GM21515 (cell line): ENCODE measurements around the gene LCN15.
"Not testable (repeated sequence)": the region's sequence is repeated elsewhere in the genome, so short reads cannot be mapped to it uniquely, and the experiment has no call there.

ENCODE experiments used
- ATAC-seq: cut with Tn5 transposase; IDR thresholded peaks from one replicate; pipeline ENCODE4 v1.9.1; 2021; ENCODE audit not compliant: unreplicated experiment

The LCN15 gene

DNA sequence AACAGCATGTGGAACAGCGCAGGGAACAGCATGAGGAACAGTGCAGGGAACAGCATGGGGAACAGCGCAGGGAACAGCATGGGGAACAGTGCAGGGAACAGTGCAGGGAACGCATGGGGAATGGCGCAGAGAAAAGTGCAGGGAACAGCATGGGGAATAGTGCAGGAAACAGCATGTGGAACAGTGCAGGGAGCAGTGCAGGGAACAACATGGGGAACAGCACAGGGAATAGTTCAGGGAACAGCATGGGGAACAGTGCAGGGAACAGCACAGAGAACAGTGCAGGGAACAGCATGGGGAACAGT is 8.2 kb downstream of the LCN15 start:
- no peak for ATAC-seq

DNA sequence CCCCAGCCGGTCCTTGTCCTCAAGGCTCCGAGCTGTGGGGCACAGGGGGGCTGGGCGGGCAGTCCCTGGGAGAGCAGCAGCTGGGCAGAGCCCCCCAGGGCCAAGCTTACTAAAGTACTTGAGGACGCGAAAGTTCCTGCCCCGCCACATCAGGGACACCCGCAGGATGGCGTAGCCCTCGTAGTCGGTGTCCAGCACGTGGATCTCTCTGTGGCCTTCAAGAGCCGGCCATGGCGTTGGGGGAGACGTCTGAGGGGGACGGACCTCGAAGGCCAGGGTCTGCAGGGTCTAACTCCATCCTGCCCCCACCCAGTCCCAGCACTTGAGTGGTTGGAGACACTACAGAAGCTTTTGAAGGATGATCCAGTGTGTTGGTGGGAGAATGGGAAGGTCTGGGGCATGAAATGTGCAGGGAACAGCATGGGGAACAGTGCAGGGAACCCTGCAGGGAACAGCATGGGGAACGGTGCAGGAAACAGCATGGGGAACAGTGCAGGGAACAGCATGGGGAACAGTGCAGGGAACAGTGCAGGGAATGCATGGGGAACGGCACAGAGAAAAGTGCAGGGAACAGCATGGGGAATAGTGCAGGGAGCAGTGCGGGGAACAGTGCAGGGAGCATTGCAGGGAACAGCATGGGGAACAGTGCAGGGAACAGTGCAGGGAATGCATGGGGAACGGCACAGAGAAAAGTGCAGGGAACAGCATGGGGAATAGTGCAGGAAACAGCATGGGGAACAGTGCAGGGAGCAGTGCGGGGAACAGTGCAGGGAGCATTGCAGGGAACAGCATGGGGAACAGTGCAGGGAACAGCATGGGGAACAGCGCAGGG is 8.8 kb downstream of the LCN15 start:
- not testable (repeated sequence) for ATAC-seq

DNA sequence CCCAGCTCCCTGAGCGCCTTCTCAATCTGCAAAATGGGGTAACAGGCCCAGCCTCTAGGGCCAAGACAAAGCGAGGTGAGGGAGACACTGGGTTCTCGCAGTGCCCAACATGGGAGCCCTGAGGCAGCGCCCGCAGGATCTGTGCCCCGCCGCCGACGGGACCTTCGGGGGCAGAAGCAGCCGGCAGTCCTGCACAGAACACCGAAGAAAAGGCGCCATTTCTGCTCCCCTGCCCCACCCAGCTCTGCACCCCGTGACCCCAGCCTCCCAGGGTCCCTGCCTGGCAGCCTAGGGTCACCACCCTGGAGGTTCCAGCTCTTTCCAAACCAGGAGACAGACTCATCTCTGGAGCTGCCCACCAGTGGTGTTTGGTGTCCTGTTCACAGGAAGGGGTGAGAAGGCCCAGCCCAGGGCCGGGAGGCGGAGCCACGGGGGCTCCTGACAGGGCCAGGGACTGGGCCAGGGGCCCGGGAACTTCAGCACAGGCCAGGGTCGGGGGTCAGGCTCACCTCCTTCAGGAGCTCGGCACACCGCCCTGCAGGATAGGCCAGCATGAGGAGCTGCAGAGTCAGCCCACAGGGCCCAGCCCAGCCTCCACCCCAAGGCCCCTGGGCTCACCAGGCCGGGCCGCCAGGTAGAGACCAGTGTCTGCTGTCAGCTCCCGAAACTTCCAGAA is 9.6 kb downstream of the LCN15 start:
- ATAC-seq: no peak

DNA sequence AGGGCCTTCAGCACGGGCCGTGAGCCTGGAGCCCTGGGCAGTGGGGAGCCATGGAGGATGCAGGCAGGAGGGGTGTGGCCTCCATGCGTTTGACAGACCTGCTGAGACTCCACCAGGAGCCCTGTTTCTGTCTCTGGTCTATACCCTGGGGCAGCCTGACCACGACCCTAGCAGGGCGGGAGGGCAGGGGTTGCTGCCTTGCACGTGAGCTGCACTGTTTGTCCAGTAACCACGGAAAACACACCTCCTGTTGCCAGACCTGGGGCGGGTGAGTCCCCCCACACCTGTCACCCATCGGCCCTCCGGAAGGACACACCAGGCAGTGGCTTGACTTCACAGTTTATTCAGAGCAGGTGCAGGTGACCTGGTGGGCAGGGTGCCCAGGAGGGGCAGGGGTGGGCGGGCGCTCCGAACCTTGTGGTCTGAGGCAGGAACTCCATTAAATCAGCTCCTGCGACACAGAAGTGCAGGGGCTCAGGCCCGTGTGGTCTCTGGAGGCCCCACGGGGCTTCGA is 10.2 kb downstream of the LCN15 start:
- no peak for ATAC-seq

DNA sequence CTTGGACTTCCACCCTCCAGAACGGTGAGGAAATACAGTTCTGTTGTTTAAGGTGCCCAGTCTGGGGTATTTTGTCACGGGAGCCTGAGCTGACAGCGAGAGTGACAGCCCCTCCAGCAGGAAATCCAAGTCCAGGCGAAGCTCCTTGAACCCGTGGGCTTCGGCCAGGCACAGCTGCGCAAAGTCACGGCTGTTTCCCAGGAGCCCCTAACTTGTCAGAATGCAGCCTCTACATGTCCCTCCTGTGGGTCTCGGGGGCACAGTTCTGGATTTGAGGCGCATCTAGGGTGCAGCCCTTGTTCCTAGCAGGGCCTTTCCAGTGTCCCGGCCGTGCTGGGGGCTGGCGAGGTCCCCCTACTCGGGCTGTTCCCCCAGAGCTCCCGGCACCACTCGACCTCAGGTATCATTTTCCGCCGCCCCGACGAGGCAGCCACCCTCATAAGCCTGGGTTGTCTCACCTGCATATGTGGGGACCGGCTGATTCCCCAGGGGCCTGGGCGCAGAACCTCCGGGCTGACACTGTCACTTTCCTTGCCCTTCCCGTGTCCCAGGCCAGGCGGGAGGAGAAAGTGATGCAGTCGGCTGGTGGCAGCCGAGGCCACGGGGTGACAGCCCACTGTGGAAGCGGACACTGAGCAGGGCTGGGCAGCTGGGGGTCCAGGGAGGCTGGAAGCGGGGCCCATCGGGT is 10.8 kb downstream of the LCN15 start:
- no peak for ATAC-seq

DNA sequence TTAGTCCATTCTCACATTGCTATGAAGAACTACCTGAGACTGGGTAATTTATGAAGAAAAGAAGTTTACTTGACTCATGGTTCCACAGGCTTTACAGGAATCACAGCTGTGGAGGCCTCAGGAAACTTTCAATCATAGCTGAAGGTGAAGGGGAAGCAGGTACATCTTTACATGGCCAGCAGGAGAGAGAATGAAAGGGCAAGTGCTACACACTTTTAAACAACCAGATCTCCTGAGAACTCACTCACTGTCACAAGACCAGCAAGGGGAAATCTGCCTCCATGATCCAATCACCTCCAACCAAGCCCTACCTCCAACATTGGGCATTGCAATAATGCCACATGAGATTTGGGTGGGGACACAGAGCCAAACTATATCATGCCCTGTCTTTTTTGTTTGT is 12.5 kb downstream of the LCN15 start:
- no peak for ATAC-seq

DNA sequence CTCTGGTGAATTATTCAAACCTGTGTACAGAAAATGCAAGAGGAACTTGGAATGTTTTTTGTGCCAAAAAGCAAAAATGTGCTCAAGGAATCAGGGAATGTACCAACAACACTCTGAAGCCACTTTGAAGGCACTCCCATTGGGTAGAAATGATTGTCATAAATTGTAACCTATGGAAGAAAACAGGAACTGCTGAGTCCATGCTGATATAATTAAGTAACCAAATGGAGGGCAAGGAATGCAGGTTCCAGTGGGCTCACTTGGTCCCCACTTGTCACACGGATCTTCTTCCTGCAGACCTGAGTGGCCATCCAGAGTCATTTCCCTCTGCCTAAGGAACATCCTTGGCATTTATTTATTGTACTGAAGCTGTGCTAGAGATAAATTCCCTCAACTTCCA is 13.1 kb downstream of the LCN15 start:
- ATAC-seq: no peak

DNA sequence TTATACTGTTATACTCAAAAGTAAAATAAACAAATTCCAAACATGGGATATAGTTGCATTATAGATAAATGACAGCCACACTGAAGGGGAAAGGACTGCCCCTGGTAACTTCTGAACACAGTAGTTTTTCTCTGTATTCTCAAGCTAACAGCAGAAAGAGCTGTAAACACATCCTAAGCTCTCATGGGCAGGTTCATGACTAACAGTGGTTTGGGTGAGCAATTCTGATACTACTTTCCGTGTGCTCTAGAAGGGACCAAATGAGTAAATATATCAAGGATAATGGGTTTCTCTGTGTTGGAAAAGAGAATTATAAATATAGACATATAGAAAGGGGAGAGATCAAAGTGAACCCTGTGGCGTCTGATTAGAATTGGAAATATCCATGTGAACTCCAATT is 13.8 kb downstream of the LCN15 start:
- no peak for ATAC-seq

DNA sequence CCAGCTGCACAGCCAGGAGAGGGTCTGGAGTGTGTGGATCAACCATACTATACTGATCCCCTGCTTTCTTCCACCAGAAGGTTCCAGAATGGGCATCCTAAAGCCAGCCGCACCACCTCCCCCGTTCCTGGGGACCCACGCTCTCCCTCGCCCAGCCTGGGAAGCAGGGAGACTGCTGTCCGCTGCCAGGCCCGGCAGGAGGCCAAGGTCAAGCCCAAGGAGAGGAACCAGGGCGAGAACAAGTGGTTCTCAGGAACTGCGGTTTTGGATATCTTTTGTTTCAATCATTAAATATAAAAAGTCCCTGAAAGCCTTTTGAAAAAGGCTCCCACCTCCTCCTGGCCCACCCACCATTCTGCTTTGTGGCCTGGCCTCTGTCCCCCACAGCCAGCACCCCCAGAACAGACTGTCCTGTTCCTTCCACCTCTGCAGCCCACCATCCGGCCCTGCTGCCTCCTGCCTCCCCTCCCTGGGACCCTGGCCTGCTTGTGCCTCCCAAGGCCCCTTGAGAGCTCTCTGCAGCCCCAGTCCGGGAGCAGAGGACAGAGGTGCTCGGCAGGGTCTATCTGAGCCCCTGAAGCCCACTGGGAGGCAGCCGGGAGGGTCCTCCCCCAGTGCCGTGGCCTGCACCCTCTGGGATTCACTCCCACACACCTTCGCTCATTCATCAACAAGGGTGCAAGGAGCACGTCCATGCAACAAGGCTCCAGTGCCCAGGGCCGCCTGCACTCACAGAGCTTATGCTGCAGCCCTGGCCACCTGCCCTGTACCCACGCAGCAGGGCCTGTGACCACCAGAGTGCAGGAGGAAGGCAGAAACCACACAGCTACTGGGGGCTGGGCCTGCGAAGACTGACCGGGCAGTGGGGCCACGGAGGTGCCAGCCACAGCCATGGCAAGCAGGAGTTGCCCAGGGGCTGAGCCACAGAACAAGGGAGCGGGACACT is 15.4 kb downstream of the LCN15 start:
- no peak for ATAC-seq

DNA sequence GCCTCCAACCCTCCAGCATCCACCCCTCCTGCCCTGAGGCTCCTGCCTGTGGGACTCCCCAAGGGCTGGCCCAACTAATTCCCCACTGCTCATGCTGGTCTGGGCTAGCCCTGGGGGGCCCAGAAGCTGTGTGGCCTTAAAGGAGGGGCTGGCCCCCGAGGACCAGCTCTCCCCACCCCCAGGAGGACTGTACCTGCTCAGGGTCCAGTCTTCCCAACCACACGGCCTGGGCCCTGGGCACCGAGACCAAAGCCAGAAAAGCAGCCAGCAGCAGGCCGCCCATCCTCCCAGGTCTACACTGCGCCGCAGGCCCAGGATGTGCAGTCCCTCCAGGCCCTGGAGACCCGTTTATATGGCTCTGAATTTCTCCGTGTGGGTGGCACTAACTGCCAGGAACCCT is 16.1 kb downstream of the LCN15 start, which contains the start of gene LCN6:
Gene LCN6, minus strand, starts transcription at position 325 of the 400 bp plus-strand sequence. Its CDS starts 42 bp downstream, at position 283.
- ATAC-seq: no peak

DNA sequence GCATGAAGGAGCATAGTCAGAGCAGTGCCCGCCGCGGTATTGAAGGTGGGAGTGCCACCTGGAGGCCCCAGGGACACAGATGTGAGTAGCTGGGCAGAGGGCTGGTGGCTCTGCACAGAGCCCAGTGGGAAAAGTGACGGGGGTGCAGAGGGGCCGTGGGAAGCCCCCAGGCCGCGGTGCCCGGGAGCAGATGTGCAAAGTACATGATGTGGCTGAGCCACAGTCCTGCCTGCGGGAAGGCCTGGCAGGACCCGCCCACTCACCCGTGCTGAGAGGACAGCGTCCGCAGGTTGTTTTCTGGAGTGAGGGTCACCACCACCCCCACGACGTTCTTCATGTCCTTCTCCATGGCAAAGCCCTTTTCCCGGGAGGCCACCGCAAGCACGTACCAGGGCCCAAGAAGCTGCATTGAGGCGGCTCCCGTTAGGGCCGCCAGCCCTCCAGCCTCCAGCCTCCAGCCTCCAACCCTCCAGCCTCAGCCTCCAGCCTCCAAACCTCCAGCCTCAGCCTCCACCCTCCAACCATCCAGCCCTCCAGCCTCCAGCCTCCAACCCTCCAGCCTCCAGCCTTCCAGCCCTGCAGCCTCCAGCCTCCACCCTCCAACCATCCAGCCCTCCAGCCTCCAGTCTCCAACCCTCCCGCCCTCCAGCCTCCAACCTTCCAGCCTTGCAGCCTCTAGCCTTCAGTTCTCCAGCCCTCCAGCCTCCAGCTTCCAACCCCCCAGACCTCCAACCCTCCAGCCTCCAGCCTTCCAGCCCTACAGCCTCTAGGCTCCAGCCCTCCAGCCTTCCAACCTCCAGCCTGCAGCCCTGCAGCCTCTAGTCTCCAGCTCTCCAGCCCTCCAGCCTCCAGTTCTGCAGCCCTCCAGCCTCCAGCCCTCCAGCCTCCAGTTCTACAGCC is 16.9 kb downstream of the LCN15 start:
- no peak for ATAC-seq

DNA sequence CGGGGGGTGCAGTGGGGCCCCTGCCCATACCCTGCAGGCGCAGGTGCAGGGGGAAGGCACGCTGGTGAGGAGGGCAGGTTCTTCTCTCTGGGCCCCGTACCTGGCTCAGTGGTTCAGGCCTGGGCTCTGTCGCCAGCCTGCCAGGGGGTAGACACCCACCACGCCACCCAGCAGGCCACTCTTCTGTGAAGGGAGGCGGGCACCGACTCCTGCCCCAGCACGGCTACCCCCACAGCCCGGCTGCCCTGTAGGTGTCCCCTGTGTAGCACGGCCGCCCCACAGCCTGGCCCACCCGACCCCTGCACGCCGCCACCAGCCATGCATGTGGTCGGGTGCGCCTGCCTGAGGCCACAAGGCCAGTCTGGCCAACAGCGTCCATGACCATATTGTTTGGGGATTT is 17.7 kb downstream of the LCN15 start:
- no peak for ATAC-seq

DNA sequence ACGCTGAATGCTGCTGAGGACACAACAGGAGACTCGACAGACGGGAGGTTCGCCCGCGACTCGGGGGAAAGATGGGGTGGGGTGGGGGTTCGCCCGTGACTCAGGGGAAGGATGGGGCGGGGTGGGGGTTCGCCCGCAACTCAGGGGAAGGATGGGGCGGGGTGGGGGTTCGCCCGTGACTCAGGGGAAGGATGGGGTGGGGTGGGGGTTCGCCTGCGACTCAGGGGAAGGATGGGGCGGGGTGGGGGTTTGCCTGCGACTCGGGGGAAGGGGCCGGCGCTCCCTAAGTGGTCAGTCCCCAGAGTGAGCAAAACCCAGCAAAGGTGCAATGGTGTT is 18.2 kb downstream of the LCN15 start:
- ATAC-seq: no peak

DNA sequence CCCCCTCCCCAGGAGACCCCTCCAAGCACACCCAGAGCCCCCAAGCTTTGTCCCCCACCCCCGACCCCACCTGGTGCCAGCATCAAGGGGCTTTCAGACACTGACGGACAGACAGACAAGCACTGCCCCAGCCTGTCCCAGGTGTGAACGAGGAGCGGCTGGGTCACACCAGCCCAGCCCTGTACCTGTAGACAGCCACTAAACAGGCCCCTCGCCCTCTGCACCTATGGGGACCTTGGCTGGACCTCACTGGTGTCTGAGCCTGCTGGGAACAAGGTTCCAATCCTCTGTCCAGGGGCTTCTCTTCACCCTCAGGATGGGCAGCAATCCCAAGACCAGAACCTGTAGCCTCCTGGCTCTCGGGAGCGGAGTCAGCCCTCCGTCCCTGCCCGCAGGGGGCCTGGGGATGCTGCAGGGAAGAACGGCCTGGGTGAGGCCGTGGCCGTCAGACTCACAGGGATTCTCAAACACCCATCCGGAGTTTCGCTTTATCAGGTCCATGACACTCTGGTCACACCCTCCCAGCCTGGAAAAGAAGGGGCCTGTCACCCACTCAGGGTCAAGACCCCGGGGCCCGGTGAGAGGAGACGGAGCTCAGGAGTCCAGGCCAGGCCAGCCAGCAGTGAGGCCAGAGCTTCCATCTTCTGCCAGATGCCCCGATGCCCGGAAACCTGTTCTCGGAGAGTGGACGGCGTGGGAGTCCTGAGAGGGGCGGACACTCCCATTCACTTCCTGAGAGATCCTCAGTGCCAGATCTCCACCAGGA is 18.7 kb downstream of the LCN15 start:
- ATAC-seq: no peak

DNA sequence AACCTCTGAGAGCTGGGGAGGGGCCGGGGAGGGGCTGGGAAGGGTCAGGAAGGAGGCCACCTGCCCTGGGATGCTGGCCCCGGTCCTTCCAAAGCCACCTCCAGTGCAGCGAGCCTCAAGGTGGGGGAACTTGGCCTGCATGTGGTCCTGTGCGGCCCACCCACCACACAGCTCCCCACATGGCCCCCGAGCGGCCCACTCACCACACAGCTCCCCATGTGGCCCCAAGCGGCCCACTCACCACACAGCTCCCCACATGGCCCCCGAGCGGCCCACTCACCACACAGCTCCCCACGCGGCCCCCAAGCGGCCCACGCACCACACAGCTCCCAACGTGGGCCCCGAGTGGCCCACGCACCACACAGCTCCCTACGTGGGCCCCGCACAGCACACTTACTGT is 19.5 kb downstream of the LCN15 start:
- no peak for ATAC-seq

DNA sequence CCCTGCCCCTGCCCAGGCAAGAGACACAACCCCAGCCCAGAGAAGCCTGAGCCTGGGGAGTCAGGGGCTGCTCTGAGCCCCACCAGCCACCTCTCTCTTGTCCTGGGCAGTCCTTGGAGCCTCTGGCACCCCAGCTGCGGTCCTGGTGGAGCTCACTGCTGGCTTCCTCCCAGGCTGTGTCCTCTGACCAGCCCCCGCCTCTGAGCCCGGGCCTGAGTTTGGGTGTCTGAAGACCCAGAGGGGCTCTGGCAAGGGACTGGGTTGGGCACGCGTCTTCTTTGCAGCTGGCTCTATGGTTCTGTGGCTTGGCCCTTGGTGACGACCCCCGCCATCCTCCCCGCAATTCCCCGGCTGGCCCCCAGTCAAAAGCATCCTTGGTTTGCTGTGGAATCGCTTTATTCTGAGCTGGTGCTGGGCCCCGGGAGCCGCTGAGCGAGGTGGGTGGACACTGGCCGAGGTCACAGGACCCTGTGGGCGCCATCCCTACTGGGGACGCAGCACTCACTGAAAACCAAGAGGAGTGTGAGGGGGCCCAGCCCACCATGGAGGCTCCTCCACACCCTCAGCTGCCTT is 20.6 kb downstream of the LCN15 start:
- ATAC-seq: no peak

DNA sequence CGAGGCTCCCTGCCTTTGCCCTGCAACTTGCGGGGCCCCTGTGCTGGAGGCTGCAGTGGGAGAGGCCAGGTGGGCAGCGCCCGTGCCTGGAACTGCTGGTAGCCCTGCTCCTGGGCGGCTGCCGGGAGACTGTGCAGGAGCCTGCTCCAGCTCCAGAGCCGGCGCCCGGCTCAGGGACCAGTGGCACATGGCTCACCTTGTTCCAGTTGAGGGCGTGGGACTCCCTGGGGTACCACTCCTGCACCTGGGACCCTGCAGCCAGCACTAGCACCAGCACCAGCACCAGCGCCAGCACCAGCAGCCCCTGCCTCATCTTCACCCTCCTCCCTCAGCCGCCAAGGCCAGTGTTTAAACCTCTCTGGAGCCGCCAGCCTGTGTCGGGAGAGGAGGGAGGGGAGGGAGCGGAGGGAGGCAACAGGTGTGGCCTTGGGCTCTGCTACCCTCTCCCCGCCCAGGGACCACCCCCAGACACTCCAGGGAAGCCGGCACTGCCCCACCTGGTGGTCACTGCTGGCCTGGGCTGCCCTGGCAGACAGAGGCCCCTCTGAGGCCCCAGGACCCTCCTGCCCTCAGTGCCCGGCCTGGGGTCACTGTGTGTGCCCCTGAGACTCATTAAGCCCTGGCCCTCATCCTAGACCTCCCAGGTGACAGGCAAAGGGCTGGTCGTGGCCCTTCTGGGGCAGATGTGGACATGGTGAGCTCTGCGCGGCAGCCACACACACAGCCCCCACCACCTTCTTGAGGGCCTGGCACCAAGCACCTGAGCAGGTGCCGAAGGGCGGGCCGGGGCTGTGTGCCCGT is 21.5 kb downstream of the LCN15 start, which contains the start of gene LCN10:
Gene LCN10, minus strand, starts transcription at position 350 of the 801 bp plus-strand sequence. Its CDS starts 37 bp downstream, at position 313.
- ATAC-seq: no peak
